CD4-positive, alpha-beta T cell treated with Interleukin-1 beta for 1 hour (primary cell): ENCODE data around the gene COL23A1.
"Not testable (repeated sequence)": the region's sequence is repeated elsewhere in the genome, so short reads cannot be mapped to it uniquely, and the experiment has no call there.

Experiments used
- DNase-seq, 2 donors: peaks; one replicate each; pipeline ENCODE4 v3.0.0-alpha.2; 2020 to 2022

COL23A1 gene

DNA sequence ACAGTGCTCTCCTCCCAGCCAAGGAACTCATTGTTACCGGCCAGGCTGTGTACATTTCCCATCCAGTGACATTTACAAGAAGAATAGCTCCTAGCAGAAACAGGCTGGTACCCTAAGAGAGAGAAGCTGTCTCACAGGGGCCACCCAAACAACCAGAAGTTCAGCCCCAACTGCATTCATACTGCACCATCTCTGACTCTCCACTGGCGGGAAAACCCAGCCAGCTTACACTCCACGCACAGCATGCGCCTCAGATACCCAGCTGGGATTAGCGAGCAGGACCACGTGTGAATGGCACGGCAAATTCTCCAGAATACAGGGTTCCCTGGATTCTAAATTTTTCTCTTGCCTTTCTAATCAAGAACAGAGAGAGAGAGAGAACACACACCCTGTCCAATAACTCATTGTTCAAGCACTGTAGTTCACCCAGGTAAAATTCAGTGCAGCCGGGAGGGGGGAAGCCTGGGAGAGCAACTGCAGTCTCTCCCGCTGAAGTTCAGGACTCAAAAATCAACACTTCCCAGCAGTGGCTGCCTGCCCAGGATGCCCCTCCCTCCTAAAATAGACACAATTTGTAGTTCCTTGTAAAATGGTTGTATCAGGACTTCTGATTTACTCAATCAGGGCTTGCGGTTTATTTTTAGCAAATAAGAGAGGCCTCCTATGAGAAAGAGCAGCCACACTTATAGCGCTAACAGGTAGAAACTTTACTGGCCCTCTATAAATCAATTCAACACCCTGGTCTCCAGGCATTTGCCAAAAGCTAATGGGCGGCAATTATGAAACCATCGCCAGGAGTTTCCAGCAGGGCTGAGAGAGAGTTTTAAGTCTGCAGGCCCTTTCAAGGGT lies 2.2 kb downstream of the COL23A1 start:
- DNase-seq, result no peak

GRCh38 chr5:178586396-178586795 lies 3.8 kb downstream of the COL23A1 start:
- no peak for DNase-seq

GRCh38 chr5:178585421-178585820 lies 4.8 kb downstream of the COL23A1 start:
- DNase-seq, result not testable (repeated sequence)

GRCh38 chr5:178583279-178583678 lies 6.9 kb downstream of the COL23A1 start:
- no peak for DNase-seq

- DNase-seq, result no peak
Observed at GRCh38 chr5:178582291-178582690, 7.9 kb downstream of the COL23A1 start.

DNA sequence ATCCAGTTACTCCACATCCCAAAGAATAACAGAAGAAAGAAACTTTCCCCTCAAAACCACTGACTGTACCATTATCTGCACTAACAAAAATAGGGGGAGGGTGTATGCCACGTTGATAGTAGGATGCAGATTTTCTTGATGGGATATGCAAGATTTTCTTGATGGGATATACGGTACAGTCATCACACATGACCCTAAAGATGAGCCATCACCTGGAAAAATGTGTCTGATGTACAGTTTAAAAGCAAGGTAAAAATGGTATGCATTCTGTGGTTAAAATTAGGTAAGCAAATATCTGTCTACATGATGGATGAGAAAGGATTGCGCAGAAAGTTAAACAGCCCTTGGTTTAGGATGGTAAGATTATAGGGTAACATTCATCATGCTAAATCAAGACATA lies 8.6 kb downstream of the COL23A1 start:
- DNase-seq, result no peak

DNA sequence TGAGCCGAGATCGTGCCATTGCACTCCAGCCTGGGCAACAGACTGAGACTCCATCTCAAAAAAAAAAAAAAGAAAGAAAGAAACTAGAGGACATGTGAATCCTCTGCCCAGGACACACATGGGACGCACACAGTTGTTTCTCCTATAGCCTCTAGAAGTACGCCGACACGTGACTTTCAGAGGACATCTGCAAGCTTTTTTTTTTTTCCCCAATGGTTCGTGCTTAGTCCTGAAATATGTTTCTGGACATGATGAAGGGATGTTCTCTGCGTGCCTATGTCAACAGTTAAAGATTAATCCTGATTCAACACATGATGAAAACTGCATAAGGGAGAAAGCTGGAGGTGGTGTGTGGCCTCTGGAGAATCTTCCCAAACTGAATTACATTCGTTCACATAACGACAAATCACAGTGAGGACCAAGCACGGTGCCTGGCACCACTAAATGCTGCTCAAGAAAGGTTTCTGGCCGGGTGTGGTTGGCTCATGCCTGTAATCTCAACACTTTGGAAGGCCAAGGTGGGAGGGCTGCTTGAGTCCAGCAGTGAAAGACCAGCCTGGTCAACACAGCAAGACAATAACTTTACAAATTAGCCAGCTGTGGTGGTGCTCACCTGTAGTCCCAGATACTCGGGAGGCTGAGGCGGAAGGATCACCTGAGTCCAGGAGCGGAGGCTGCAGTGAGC lies 9.8 kb downstream of the COL23A1 start:
- DNase-seq, result no peak

DNA sequence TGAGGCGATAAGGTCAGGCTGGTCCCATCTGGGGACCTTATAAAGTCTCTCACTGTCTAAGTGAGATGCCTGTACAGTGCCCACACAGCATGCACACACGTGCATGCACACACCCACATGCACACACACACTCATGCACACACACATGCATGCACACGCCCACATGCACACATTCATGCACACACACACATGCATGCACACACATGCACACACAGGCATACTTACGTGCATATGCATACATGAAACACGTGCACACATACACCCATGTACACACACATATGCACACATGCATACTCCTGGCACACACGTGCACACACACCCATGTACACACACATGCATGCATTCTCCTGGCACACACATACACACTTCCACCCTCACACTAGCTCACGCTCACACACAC lies 12.2 kb downstream of the COL23A1 start:
- no peak for DNase-seq

DNA sequence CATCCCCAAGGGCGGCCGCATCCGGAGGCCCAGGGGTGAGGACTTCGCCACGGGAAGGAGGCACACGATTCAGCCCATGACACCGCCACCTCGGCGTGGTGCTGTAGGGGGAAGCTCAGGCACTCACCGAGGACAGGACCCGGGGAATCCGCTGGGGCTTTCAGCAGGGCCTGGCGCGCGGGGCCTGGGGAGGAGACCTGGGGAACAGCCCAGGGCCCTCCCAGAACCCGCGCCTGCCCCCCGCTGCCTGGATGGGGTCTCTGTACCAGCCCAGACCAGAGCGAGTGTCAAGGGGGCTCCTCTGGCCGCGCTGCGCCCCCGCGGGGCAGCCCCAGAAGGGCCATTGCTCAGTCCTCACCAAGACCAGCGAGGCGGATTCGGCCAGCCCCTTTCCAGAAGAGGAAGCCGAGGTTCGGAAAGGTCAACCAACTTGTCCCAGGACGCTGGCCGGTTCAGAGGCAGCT lies 12.8 kb downstream of the COL23A1 start:
- DNase-seq, result no peak

- no peak for DNase-seq
Observed at GRCh38 chr5:178576591-178577351, 13.4 kb downstream of the COL23A1 start.

DNA sequence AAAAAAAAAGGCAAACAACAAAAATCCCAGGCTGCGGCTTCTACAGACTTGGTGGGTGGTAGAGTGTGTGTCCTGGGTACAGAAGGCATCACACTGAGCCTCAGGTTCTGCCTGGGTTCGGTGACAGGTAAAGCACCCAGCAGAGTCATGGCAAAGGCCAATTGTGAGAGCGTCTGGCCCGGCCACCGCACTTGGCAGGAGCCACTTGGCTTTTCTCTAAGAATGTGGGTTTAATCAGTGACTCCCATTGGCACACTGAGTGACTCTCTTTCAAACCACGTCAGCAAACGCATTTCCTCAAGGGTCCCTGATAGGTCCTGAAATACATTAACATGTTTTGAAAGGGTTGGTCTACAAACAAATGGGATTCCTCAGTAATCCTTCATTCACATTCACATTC lies 17.0 kb downstream of the COL23A1 start:
- DNase-seq, result no peak

- no peak for DNase-seq
Observed at GRCh38 chr5:178572617-178573016, 17.6 kb downstream of the COL23A1 start.

DNA sequence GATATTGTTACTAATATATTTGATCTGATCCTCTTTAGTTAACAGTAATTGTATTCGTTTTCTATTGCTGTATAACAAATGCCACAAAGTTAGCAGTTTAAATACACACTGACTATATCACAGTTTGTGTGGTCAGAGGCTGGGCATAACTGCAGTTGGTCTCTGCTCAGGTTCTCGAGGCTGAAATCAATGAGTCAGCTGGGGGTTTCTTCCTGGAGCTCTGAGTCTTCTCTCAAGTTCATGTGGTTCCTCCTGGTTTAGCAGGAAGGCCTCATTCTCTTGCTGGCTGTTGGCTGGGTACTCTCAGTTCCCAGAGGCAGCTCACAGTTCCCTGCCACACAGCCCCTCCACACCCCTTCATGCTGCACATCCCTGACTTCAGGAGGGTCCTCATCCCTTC lies 20.7 kb downstream of the COL23A1 start:
- no peak for DNase-seq

GRCh38 chr5:178564811-178565550 lies 25.2 kb downstream of the COL23A1 start:
- DNase-seq, result no peak

DNA sequence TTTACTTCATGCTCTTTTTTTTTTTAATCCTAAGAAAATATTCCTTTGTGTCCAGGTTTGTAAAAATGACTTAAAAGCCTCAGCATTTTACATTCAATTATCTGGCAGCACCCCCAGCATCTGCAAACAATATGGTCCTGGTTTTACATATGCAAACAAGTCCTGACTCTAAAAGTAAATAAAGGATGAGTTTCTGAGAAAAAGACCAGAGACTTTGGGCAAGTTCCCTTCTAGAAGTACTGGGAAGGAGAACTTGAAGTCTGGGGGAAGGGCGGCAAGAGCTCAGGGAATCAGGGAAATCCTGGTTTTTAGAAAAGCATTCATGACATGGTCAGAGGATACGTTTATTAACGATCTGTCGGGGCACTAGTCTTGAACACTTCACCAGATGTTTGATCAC lies 25.8 kb downstream of the COL23A1 start:
- DNase-seq, result no peak

- DNase-seq, result no peak
Observed at GRCh38 chr5:178563621-178564020, 26.6 kb downstream of the COL23A1 start.

DNA sequence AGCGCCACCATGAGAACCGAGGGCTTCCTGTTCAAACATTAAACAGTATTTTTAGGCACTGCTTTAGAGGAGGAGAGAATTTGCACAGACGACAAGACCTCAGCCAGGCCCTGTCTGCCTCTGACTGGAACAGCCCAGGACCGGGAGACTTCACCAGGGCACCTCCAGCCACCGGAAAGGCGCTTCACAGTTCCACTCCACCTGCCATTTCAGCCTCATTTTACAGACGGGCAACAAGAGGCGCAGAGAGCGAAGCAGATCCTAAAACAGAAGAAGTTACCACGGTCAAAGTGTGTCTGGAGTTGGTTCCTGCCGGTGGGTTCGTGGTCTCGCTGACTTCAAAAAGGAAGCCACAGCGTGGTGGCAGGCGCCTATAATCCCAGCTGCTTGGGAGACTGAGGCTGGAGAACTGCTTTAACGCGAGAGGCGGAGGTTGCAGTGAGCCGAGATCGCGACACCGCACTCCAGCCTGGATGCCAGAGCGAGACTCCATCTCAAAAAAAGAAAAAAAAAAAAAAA lies 28.4 kb downstream of the COL23A1 start:
- no peak for DNase-seq

DNA sequence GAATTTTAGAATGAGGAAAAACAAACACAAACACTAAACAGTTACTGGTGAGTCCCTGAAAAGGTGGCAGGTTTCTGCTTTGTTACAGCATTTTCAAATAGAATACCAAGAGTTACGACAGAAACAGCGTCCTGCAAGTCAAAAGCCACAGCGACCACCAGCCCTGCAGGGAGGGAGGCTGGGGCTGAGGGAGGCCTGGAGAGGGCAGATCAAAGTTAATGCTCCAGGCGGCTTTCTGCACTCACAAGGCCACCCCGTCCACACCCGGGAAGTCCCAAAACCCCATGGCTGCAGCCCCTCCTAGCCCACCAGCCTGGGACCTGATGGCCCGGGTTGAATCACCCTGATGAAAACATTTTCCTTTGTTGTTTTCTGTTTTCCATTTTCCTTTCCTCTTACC lies 29.3 kb downstream of the COL23A1 start:
- no peak for DNase-seq

- DNase-seq, result no peak
Observed at GRCh38 chr5:178557416-178557815, 32.8 kb downstream of the COL23A1 start.

DNA sequence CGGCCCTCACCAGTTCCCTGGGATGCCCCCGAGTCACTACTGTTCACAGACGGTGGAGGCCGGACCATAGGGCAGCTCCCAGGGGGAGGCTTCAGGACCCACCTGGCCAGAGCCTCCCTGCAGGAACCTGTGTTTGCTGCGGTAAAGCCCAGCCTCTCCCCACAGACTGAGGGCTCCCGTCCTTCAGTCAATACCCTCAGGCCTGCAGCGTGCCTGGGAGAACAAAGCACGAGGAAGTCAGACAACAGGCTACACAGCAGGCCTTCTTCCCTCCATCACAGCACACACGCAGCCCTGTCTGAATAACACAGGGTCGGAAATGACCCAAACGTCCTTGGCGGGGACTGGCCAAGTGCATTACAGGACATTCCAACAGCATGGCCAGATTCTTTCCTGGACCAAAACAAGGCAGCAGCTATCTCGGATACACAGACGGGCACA lies 34.4 kb downstream of the COL23A1 start:
- DNase-seq, result no peak

DNA sequence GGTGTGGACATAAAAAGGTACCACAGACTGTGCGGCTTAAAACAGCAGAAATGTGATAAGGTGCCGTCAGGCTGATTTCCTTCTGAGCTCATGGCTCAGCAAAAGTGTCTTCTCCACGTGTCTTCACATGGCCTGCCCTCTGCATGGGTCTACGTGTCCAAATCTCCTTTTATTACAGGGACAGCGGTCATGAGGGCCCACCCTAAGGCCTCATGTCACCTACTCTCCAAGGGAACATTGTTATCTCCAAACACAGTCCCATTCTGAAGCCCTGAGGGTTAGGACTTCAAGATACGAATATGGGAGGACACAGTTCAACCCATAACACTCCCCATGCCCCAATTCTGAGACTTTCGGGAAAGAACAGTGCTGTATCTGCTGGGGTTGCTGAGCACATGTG lies 35.2 kb downstream of the COL23A1 start:
- no peak for DNase-seq

GRCh38 chr5:178554311-178554710 lies 35.9 kb downstream of the COL23A1 start:
- DNase-seq, result no peak

DNA sequence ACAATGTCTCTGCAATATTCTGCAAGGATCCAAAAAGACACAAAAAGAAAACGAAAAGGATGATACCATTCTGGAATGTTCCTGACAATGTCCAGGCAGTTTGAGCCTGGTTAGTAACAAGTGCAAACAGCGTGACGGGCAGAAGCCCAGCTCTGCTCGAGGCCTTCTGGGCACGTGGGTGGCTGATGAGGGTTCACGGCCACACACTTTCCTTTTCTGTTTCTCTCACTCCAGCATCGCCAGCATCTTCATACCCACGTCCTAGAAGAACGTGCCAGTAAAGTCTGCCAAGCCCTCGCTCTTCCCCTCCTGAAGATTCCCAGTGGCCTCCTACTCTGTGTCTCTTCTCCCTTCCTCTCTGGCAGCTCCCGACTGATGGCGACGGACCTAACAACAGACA lies 36.7 kb downstream of the COL23A1 start:
- no peak for DNase-seq
